Measurements from ENCODE around the gene LMNA.
"Not testable (repeated sequence)": the region's sequence is repeated elsewhere in the genome, so short reads cannot be mapped to it uniquely, and the experiment has no call there.

The LMNA gene

DNA sequence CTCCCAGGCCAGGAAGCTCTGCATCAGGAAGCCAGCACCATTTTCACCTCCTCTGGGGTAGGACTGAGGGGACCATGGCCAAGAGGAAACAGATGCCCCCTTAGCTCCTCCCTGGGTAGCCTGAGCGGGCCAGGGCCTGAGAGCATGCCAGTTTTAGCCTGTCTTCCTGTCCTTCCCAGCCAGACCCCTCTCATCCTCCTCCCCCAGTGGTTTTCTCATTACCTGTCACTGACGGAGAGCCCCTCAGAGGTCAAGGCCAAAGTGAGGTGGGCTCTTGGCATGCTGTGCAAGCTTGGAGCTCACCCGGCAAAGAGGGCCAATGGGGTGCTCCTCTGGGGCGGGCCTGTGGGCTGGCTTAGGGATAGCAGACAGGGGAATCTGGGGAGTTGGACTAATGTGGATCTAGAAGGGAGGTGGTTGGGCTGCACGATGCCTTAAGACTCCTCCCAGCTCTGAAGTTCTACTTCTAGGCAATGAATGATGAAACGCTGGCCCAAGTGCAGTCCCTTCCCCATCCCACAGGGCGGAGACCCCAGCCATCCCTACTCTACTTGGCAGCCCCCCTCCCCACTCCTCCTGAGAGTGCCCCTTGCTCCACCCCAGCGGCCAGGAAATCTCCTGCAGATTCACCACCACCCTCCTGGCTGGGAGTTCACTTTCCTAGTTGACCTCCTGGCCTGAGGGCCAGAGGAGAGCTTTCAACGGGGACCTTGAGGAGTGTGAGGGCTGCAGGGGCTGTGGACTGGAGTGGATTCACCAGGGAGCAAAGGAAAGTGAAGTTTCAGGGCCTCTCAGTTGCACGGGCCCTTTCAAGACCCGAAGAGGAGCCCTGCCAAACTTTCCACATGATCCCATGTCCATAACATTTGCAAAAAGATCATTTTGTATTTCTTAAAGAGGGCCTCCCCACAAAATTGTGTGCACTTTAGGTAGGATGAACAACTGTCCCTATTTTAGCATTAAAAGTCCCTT lies 9.4 kb upstream of the LMNA start:
- DNase-seq (ENCODE audit: low spot score), result no peak

GRCh38 chr1:156106624-156107488 lies 7.7 kb upstream of the LMNA start:
- no peak for DNase-seq (ENCODE audit: low spot score)

- DNase-seq (ENCODE audit: low spot score), result no peak
Measured at GRCh38 chr1:156108057-156108456, 6.5 kb upstream of the LMNA start.

DNA sequence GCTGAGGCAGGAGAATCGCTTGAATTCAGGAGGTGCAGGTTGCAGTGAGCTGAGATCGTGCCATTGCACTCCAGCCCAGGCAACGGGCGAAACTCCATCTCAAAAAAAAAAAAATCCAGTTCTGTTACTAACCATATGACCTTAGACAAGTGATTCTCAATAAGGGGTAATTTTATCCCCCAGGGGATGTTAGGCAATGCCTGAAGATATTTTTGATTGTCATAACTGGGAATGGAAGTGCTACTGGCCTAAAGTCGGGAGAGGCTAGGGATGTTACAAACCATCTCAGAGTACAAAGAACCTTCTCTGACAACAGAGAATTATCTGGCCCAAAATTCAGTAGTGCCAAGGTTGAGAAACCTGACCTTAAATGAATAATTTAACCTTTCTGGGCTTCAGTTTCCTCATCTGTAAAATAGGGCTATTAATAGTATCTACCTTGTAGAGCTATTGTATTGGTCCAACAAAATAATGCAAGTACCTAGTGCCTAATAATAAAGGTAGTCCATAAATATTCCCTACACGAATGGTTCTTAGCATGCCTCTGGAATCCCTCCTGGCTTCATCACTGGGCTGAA lies 5.8 kb upstream of the LMNA start:
- no peak for DNase-seq (ENCODE audit: low spot score)

GRCh38 chr1:156110252-156110651 lies 4.3 kb upstream of the LMNA start:
- no peak for DNase-seq (ENCODE audit: low spot score)

DNA sequence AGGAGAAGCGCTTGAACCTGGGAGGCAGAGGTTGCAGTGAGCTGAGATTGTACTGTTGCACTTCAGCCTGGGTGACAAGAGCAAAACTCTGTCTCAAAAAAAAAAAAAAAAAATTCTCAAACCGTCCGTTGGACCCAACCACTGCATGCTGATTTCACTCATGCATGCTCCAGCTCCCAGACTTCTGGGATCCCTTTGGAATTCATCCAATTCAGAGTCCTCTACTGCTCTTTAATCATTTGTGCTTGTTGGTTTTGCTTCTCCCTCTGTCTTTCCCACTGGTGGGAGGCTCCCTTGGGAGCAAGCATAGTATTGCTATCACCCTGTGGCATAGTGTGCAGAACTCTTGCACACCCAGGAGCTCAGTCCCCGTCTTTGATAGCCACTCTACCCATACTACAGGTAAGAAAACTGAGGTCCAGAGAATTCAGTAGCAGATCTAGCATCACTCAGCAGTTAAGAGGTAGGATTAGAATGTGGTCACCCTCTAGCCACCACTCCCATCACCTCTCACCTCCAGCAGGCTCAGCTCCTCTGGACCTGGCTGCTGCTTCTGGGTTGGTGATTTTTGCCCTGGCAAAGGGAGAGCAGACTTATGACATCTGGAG lies 3.1 kb upstream of the LMNA start:
- DNase-seq (ENCODE audit: low spot score), result no peak

DNA sequence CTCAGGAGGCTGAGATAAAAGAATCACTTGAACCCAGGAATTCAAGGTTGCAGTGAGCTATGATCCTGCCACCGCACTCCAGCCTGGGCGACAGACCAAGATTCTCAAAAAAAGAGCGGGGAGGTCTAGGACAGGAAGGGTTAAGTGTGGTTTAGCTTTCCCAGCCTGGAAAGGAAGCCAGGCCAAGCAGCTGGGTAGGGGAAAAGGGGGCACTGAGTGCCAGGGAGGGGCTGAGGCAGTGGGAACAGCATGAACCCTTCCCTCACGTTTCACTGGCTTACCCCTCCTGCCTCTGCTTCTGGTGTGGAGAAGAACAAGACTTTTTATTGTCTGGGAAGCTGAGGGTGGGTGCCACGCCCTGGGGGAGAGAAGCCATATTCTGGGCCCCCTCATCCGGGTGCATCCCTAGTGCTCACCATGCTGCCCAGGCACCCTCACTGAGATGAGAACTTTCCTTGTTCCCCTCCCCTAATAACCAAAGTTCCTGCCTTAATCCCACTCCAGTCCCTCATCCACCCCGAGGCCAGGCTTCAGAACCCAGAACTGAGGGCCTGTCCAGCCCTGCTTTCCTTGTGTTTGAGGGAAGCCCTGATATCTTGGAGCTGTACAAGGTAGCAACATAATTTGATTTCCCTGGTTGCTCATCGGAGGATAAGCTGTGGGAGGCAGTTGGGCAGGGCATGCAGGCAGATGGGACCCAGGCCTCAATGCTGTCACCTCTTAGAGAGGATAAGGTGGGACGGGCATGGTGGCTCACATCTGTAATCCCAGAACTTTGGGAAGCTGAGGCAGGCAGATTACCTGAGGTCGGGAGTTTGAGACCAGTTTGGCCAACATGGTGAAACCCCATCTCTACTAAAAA lies 2.0 kb upstream of the LMNA start:
- no peak for DNase-seq (ENCODE audit: low spot score)

GRCh38 chr1:156113282-156113950 lies 1.1 kb upstream of the LMNA start:
- no peak for DNase-seq (ENCODE audit: low spot score)

GRCh38 chr1:156114919-156115513 lies 505 bp downstream of the LMNA start:
- DNase-seq (ENCODE audit: low spot score), result no peak

GRCh38 chr1:156115514-156116374 lies 1.2 kb downstream of the LMNA start:
- DNase-seq (ENCODE audit: low spot score), result no peak

DNA sequence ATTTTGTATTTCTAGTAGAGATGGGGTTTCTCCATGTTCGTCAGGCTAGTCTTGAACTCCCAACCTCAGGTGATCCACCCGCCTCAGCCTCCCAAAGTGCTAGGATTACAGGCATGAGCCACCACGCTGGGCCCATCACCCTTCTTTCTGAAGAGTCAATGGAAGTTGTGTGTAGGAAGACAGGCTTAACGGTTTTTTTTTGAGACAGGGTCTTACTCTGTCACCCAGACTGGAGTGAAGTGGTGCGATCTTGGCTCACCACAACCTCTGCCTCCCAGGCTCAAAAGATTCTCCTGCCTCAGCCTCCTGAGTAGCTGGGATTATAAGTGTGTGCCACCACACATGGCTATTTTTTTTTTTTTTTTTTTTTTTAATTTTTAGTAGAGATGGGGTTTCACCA lies 2.2 kb downstream of the LMNA start:
- not testable (repeated sequence) for DNase-seq (ENCODE audit: low spot score)

GRCh38 chr1:156117414-156118176 lies 3.1 kb downstream of the LMNA start:
- DNase-seq (ENCODE audit: low spot score), result no peak

- no peak for DNase-seq (ENCODE audit: low spot score)
Measured at GRCh38 chr1:156118177-156118868, 3.8 kb downstream of the LMNA start.

- DNase-seq (ENCODE audit: low spot score), result peak; percentile 22
Measured at GRCh38 chr1:156119503-156120209, 5.1 kb downstream of the LMNA start.

DNA sequence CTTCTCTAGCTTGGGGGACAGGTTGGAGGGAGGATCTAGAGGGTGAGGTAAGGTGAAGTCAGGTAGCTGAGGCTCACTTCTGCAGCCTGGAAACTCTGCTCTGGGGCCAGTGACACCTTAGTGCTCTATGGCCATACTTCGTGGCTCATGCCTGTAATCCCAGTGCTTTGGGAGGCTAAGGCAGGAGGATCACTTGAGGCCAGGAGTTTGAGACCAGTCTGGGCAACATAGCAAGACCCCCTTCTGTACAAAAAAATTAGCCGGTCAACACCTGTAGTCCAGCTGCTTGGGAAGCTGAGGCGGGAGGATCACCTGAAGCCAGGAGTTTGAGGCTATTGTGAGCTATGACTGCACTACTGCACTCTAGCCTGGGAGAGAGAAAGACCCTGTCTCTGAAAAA lies 5.8 kb downstream of the LMNA start:
- no peak for DNase-seq (ENCODE audit: low spot score)

DNA sequence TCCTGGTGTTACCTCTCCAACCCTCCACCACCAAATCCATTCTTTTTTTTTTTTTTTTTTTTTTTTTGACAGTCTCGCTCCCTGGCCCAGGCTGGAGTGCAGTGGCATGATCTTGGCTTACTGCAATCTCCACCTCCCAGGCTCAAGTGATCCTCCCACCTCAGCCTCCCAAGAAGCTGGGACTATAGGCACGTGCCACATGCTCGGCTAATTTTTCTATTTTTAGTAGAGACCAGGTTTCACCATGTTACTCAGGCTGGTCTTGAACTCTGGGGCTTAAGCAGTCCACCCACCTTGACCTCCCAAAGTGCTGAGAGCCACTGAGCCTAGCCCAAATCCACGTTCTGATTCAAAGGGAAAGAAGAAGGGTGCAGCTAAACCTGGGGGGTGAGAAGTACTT lies 6.5 kb downstream of the LMNA start:
- not testable (repeated sequence) for DNase-seq (ENCODE audit: low spot score)

- no peak for DNase-seq (ENCODE audit: low spot score)
Measured at GRCh38 chr1:156121457-156121856, 6.9 kb downstream of the LMNA start.

All from CD4-positive, alpha-beta T cell treated with Interleukin-6 at 100 ng/mL for 8 hours (primary cell).